ENCODE measurements around the gene SUN5.

Gene SUN5

DNA sequence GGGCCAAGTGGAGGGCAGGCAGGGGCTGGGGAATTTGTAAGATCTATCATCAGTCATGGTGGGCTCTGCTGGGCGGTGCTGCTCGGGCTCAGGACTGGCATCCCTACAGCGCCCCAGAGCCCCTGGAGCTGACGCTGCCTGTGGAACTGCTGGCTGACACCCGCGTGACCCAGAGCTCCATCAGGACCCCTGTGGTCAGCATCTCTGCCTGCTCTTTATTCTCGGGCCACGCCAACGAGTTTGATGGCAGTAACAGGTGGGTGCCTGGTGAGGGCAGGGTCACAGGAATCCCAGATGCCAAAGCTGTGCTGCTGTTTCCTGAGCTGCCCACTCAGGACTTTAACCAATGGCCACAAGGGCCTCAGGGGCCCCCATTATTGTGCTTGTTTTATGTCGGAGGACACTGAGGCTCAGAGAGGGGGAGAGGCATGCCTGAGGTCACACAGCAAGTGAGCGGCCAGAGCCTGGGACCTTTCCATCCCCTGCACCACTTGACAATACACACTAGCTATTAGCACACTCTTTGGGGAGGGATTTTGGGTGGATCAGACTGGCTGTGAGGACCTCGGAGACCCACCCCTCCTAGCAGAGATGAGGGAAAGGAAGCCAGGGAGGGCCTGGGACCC, 9.6 kb upstream of the SUN5 start:
- DNase-seq: no peak

DNA sequence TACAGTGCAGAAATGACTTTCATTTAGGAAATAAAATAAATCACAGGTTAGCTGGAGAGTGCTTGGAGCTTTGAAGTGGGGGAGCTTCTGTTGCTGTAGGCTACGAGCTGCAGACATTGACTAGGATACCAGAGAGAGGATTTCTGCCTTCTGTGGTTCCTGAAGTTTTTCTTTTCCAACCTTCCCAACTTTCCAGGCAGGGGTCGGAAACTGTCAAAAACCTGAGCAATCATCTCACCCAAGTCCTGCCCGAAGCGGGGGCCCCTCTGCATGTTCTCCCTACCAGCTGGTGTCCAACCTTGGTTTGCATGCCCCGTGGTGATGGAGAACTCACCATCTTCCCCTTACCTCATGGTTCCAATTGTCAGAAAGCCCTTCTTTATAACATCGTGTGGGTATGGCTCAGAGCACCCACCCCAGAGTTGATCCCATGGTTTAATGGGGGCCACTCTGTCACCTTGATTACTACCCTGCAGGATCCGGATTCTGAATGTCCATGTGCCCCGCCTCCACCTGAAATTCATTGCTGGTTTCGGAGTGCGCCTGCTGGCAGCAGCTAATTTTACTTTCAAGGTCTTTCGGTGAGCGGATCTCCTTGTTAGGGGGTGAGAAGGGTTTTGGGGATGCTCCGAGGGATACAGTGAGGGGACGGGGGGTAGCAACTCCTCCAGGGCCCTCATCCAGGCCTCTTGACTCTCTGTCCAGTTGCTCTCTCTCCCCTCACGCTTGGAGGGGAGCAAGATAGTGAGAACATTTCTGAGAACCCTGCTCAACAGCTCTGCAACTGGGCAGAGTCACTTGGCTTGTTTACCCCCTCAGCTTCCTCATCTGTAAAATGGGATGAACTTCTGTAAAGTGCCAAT, 8.3 kb upstream of the SUN5 start:
- DNase-seq: no peak

DNA sequence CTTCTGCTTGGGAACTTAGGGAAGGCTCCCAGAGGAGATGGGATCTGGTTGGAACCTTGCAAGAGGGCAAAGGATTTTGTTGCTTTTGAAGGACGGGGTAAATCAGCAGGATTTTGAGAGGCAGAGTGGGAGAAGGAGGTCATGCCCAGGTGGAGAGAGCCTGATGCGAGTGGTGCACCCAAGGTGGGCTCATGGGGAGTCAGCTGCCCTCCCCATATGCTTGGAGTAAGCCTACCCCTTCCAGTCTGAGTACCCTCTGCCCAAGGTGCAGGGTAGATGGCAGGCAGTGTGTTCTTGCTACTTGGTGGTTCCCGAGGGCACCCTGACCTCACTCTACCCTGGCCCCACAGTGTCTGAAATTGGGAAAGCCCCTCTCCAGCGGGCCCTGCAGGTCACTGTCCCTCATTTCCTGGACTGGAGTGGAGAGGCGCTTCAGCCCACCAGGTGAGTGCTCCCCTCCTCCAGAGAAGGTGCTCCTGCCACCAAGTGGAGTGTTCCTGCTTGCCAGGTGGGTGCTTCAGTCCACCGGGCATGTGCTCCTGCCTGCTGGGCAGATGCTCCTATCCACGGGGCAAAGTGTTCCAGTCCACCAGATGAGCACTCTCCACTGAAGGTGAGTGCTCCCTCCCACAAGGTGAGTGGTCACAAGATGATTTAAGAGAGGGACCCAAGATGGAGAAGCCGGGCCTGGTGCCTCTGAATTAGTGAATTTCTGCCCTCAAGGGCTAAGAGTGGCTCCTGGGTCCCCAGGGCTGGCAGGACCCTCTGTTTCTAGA, 6.6 kb upstream of the SUN5 start:
- DNase-seq: no peak

DNA sequence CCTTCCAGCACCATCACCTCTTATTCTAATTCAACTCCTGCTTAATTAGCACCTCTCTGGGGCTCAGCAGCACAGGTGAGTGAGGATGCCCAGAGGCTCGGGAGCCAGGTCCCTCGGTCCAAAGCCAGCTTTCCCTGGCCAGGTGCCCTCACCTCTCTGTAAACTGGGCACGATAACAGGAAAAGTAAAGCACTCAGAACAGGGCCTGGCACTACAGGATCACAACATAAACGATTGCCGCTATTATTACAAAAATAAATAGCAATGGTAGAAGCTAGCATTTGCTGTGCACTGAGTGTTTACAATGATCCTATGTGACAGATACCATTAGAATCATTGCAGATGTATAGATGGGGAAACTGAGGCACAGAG, 5.9 kb upstream of the SUN5 start:
- DNase-seq: no peak

DNA sequence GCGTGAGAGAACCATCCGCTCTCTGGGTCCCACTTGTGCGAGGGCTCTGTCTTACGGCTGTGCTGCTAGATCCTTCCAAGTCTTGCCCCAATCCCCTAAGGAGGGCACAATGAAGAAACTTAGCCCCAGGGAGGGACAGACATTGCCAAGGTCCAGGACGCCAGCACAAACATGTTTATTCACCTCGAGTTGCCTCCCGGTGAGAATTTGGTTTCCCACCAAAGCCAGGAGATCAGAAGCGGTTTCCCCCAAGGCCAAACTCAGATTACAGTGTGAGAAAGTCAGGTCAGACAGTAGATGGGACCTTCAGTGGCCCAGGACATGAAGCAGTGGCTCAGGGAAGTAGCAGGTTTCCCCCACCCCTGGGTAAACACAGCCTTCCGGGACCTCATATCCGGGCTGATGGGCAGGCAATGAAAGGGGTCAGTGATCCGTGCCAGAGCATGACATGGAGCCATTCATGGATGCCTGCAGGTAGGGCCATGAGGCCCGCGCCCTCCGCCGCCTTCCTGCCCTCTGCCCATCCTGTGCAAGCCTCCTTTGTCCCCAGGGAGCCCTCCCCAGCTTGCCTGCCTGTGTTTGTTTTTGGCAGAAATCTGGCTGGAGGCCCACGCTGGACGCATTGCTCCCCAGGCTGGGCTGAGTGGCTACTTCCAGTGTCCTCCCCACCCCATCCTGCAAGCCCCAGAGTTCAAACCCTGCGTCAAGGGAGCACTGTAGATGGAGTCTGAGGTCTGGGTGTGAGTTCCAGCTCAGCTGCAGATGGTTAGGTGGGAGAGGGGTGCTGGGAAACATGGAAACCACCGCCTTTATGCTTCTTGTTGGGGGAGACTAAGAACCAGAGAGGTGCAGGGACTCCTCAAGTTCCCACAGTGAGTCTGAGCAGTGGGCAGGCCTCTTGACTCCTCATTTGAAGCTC, 5.2 kb upstream of the SUN5 start:
- no peak for DNase-seq

DNA sequence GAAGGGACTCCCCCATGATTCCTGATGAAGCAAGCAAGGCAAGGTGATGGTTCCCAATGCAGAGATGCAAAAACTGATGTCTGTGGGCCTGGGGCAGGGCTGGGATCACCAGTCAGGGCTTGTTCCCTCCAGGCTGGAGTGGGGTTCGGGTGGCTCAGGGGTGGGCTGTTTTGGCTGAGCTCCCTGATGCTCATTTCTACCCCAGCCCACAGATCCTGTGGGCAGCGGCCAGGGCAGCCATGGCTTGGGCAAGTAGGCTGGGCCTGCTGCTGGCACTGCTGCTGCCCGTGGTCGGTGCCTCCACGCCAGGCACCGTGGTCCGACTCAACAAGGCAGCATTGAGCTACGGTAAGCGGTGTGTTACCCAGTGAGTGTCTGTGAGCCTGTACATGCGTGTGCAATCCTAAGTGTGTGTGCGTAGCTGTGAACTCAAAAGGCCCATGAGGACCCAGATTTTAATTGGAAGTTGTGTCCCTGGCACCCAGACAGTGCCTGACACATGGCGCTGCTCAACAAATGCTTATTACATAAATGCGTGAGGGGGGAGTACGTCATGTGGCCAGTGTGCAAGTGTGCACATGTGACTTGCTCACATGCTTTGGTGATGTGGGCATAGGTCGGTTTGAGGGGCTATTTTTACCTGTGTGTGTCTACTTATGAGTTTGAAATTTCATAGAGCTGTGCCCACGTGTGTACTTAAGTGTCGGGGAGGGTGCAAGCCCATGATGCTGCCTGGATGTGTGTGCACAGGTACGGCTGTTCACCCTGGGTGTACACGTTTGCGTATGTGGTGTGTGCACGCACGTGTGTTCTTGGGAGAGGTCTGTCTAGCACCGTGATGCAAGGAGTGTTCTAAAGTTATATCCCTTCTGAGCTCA, 4.3 kb upstream of the SUN5 start:
- DNase-seq: no peak

DNA sequence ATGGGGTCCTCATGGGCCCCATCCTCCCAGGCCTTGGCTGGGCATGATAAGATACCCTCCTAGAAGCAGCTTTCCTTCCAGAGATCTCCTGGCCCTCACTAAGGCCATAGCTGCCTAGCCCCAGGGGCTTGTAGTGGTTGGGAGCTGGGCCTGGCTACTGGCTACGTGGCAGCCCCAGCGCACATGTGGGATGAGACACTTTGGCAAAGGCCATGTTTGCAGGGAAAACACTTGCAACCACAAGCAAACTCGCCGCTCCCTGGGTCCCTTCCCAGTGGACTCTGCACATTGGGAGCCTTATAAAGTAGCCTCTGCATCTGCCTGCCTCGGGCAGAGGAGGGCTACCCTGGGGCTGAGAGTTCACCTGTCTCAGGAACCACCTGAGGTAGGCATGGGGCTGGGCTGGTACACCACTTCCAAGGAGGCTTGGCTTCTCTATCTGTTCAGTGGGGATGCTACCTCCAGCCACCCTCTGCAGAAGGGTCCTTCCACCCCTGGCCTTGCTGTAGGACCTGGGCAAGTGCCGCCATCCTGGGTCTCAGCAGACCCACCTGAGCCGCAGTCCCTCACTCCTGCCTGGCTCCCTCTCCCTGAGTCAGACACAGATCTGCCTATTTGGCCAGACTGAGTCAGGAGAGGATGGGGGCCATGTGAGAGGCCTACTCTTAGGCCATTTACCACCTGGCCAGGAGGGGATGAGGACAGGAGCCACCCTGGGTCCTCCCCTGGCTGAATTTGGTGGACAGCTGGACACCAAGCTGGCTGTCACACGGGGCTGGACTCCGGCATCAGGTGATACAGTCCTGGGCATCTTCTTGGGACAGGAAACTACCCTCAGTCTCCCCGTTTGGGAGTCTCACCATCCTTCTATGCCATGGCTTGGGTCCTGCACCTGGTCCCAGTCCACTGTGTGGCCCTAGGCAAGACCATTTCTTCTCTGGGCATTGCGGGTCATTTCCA, 3.4 kb upstream of the SUN5 start, which contains the start of gene BPIFB2:
TSS of gene BPIFB2 (plus strand) at position 329 of the 960 bp plus-strand sequence. CDS start 871 bp downstream, outside the sequence.
- DNase-seq: no peak

DNA sequence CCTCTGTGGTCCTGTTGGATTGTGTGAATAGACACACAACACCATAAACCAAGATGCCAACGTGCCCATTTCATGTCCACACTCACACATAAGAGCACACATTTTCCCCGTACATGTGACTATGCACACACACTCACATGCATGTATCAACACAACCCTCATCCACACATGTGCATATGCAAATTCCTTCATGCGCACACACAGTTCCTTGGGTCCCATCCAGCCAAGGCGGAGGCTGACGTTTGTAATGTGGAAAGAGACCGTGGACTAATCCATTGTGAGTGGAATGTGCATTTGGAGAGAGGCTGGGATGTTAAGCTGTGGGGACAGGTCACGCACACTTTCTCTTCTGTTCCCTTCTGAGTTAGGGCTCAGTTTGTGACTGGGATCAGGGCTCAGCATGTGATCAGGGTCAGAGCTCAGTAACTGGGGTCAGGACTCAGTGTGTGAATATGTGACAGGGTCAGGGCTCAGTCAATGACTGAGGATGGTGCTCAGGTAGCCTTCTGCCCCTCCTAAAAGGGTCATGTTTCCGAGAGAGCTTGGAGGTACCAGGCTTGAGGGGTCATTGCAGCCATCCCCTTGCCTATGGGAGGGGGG, 2.6 kb upstream of the SUN5 start:
- DNase-seq: no peak

DNA sequence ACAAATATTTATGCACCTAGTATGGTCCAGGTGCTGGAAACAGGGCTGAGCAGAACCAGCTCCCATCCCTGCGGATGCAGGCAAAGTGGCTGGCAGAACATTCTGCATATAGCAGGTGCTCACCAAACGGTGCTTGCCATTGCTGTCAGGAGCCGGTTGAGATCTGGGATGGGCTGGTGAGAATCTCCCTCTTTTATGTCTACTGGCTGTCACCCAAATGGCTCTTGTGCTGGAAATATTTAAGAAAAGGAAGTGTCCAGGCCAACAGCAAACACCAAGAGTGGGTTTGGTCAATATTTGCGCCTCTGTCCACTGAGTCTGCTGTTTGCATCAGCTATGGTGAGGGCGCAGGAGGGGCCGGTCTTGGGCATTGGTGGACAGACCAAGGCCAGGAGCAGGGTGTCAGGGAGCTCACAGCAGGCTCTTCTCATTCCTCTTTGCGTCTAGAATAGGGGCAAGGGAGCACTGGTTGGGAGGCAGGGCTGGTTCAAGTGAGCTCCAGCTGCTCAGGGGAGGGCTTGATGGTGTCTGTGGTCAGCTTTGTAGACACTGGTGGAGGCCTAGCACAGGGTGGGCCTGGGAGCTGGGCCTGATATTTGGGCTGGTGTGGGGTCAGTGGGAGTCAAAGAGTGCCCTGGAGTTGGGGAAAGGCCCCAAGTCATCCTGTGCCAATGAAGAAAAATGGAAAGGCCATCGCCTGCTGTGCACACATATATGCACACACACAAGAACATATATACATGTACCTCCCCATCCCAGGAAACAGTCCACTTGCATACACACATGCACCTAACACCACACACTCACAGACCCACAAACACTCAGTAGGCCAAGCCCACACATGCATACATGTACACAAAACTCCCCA, 1.9 kb upstream of the SUN5 start:
- DNase-seq: no peak

DNA sequence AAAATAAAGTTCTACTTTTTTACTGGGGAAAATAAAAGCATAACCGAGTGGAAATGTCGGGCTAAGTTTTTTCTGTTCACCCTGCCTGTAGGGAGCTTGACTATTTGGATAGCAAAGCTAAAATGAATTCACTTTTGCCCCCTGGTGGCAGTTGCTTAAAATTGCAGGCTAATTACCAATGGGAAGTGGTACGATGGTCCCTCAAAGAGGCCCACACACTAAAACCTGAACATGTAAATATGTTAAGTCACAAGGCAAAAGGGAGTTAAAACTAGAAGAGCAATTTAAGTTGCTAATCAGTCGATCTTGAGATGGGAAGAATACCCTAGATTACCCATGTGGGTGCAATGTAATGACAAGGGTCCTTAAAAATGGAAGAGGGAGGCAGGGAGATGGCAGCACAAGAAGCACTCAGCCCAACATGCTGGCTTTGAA, 916 bp upstream of the SUN5 start:
- no peak for DNase-seq

DNA sequence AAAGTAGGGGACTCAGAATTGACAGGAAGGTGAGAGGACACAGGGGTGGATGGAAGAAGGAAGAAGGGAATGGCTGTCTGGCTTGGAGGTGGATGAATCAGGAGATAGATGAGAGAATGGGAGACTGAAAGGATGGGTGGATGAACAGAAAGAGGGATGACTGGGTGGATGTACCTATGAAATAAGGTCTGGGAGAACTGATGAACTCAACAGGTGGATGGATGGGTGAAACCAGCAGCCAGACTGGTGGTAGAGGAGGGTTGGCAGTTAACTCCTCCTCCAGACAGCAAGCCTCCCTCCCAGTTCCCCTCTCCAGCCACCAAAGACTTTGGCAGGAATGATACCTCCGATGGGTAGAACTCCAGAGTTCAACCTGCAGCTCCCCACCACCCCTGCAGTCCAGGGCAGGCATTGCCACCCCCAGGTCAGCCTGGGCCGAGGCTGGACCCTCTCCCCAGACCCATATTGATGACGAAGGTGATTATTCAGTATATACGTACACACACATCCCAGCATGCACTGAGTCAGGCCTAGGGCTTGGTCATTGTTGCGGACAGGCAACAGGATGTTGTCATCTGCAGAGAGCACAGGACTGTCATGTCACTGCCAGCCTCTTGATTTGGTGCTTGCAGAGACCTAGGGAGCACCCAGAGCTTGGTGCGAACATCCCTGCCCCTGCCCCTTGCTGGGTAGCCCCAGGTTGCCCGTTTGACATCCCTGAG, 2.0 kb downstream of the SUN5 start:
- DNase-seq: no peak

DNA sequence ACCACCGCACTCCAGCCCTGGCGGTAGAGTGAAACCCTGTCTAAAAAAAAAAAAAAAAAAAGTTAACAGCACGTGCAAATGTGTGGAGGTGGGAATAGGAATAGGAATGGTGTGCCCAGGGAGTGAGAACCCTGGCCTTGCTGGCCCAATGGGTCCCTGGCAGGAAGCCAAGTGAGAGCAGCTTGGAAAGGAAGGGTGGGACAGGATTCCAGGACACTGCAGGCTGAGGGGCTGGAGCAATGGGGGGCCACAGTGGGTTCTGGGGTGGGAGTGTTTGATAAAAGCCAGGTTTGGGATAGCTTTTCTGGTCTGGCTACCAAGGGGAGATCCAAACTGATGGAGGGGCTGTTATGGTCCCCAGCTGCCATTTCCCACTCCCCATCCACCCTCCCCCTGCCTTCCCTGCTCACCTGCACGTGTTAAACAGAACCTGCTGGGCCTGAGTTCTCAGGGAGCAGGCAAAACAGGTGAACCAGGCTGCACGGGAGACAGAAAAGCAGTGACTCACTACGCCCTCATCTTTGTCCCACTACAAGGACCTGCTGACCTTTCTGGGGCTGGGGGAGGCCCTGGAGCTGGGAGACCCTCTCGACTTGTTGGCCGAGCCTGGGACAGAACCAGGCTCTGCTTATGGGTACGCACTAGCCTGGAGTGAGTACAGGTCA, 3.3 kb downstream of the SUN5 start:
- no peak for DNase-seq

DNA sequence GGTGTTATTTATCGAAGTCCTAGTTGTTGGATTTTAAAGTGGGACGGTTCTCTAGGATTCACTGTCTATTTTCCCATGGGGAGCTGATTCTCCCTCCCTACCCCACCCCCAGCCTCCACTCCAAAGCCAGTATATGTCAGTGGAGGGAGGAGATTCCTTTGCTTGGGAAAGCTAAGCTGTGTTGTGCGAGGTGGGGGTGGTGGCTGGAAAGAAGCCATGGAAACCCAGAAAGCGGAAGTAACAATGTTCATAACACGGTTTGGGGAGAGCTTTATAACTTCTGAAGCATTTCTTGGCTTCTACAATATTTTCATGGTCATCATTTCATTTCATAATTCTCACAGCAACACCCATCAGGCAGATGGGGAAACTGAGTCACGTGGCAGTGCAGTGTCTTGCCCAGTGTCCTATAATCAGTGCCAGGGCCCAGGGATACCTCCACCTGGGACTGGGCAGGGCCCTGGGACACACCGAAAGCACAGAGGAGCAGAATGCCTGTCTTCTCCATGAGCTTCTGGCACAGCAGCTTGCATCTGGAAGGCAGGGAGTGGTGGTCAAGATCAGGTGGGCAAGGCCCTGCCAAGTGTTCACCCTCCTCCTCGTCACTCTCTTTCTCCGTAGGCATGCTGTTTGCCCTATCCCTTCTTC, 4.5 kb downstream of the SUN5 start:
- no peak for DNase-seq

DNA sequence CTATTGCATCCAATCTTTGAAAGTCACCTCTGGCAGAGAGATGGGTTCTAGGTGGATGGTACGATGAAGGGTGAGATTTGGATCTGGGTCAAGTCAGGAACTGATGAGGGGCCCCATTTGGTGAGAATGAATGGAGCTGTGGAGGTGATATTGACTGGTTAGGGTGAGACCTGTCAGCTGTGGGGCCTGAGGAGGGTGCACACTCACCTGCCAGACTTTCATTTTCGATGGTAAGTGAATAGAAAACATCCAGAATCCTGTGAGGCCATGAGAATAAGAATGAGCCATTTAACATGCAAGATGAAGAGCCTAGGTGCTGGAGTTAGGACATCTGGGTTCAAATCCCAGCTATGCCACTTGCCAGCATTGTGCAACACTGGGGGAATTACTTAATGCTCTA, 6.8 kb downstream of the SUN5 start:
- DNase-seq: no peak

DNA sequence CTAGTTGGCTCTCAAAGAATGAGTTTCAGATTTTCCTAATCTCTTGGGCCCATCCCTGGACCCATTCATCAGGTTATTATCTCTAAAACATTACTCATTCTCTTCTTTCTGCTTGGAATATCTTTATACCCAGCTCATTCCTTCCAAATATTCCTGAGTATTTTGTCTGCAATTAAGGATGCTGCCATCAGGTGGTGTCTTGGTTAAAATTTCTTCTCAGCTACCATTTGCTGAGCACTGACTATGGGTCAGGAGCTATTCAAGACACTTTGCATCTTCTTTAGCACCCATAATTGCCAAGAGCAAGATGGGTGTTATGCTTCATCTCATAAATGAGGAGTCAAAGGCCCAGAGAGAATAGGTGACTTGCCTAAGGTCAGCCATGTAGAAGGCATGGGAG, 8.4 kb downstream of the SUN5 start:
- DNase-seq: no peak

DNA sequence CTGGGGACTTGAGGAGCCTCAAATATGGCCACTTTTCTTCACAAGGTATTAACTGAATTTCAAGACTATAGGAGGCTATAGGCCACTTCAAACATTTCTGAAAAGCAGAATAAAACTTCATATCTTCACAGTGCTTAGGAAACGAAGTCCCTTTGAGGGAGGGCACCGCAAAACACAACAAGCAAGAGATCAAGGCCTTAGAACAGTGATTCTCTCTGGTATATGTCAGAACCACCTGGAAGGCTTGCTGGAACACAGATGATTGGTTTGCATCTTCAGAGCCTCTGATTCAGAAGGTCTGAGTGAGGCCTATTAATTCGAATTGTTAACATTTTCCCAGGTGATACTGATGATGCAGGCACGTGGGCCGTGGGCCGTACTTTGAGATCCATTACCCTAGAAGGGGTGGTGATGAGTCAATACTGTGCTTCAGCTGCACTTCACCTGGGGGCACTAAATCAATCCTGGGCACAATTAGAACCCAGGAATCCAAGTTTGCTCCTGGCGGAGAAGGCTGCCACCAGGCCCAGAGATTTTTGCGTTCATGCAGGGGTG, 10.7 kb downstream of the SUN5 start:
- no peak for DNase-seq
